Pulmonary artery endothelial cell (primary cell): ENCODE measurements around the gene OTOL1. TPM values are rescaled to one million over a fixed set of nuclear protein-coding genes. Genes with fewer than 3 reads are reported as not detected.
"Not testable (repeated sequence)": the region's sequence is repeated elsewhere in the genome, so short reads cannot be mapped to it uniquely, and the experiment has no call there.

Experiments
- DNase-seq: peaks from one replicate; pipeline ENCODE4 v3.0.0-alpha.2; 2011; ENCODE audit warnings: low read depth, low spot score
- total RNA-seq: library from RNA; depleted of rRNA; stranded (reverse); fragments of >200 nt; gene quantifications from 2 replicates; pipeline ENCODE4 v1.2.3, GENCODE V29; 2014

Gene OTOL1
- total RNA-seq, result not detected in 2 replicates

DNA sequence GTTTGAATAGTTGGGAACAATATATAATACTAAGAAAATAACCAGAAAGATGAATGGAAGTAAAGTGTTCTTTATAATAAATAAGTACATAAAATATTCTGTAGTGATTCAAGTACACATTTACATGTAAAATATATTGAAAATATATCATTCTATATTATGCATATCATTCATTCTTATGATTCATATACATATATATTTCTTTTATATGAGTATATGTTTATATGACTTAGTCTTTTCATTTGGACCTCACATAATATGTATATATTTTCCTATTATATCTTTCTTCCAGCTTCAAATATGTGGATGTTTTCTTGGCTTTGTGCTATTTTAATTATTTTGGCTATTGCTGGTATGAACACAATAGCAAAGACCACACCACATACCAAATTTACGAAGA is at the start of gene OTOL1:
Gene OTOL1 (plus strand): TSS at position 301 of the 400 bp plus-strand sequence. CDS start 0 bp downstream, at position 301.
- no peak for DNase-seq

DNA sequence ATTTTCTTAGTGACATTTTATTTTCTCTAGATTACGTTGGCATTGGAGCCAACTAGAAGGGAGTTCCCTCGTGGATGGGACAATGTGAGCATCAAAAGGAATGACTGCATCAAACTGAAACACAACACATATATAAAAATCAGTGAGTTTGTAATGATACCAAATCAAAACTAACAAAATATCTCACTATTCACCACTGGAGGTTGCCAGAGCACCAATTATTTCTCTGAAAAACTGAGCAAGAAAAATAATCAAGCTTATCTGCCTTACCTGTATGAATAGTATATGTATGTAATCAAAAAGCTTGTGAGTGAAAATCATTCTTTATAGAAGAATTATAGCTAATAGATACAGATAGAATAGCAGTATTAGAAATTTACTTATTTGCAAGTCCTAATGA is 46.8 kb upstream of the OTOL1 start:
- DNase-seq, result no peak

DNA sequence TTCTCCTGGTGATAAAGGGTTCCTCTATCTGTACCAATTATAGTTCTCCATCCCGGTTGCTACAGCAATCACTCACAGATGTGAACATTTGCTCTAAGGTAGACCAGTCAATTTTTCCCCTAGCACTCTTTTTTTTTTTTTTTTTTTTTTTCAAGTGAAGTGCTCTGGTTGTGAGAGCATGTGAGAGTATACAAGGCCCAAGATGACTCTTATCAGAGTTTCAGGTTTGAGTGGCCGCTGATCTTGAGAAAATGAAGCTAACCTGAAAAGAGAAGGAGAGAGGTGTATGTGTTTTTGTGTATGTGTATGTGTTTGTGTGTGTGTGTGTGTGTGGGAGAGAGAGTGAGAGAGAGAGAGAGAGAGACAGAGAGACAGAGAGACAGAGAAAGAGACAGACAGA is 44.4 kb upstream of the OTOL1 start:
- no peak for DNase-seq

DNA sequence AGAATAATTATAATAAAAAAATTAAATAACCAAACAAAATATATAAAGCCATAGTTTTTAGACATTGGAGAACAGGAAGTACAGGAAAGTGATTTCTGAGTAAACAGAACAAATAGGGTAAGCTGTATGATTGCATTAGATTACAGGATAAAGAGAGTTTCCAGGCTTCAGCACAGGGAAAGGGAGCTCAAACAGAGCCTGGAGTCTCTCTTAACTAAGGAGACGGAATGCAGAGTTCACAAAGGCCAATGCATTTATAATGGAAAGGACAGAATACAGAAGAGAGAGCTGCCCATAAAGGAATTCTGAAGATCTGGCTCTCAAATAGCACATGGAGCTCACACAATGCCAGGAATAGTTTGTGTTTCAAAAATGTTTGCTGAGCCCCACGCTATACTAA is 42.0 kb upstream of the OTOL1 start:
- no peak for DNase-seq

DNA sequence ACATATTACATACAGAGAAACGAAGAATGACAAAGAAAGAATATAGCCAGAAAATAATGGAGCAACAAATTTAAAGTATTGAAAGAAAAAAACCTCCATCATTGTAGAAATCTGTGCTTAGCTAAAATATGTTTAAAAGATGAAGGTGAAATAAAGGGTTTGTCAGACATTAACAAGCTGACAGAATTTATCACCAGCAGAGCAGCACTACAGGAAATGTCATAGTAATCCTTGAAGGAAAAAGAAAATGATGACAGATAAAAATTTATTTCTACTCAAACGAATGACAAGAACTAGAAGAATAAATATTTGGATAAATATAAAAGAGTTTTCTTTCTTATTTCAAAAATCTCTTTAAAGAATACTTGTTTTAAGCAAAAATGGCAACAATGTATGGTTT is 40.6 kb upstream of the OTOL1 start:
- DNase-seq, result no peak

DNA sequence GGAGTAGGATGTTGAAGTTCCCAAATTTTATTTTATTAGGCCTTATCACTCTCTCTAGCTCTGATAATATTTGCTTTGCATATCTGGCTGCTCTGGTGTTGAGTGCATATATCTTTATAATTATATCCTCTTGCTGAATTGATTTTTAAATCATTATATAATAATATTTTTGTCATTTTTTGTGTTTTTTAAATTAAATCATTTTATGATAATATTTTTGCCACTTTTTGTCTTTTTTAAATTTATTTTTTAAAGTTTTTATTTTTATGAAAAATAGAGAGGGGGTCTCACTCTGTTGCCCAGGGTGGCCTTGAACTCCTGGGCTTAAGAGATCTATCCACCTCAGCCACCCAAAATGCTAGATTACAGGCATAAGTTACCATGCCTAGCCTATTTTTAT is 34.5 kb upstream of the OTOL1 start:
- no peak for DNase-seq

DNA sequence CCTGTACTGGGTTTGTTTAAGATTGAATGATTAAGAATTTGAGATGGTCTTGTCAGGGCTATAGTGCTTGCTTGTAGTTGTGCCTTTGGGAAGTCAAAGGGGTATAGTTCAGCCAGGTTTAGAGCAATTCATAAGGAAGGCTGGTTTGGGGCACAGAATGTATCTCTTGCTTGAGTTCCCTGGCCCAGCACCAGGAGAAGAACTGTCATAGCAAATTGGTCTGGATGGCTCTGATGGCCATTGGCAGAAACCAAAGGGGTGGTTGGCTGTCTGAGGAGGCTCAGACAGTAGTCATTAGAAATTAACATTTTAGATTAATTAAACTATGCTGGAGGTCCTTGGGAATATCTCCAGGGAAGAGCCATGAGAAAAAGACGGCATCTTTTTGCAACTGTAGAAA is 25.4 kb upstream of the OTOL1 start:
- DNase-seq, result no peak

DNA sequence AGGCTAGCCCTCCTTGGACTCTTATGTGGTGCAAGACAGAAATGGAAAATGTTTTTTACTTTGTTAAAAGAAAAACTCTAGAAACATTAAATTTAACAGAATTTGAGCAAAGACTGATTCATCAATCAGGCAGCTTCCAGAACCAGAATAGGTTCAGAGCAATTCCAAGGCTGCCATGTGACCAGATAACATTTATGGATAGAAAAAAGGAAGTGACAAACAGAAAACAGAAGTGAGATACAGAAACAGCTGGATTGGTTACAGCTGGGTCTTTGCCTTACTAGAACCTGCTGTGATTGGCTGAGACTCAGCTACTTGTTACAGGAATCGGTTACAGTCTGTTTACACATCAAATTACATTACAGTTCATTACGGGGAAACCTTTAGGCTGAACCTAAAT is 22.5 kb upstream of the OTOL1 start:
- DNase-seq, result no peak

DNA sequence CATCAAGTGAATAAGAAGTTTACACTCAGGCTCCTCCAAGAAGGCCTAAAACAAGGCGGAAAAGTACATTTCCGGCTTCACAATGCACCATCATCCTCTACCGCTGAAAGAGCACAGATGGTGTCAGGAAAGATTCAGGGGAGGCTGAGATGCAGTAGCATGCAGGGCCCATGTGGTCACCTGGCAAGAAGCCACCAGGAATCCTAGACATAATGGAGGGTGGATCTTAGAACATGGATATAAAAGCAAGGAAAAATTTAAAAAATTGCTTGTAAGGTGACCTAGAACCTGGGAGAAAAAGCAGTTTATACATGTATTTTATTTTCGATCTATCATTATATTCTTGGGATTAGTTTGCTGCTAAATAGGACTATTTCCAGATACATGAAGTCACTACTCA is 21.9 kb upstream of the OTOL1 start:
- no peak for DNase-seq

DNA sequence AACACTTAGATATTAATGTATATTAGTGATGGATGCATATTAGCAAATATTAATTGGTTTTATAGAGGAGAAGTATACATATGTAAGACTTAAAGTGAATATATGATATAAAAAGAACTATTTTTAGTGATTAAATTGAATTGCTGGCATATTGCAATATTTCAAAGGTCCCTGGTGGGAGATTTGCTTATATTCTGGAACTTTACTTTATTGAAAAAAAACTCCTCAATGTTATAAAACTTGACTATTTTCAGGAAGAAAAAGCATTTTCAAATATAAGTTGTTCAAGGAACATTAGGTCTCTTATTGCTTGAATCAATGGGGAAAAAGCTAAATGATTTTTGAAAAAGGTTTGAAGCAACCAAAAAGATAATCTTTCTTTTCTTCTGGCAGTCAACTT is 21.4 kb upstream of the OTOL1 start:
- DNase-seq, result no peak

DNA sequence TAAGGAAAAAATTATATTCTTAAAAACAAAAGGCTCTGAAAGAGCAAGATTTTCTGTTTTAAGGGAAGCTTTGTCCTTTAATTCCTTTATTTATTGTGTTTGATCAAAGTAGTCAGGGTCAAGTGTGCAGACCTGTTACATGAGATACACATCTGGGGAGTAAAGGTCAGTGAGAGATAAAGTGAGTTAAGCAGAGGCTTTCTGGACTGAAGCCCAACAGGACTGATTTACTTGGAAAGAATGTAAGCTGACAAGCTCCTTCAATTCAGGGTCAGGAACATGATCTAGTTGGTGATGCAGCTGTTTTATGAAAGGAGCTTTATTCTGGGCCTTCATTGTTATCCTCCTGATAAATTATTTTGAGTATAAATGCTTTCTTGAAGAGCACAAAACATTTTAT is 20.7 kb upstream of the OTOL1 start:
- DNase-seq, result no peak

DNA sequence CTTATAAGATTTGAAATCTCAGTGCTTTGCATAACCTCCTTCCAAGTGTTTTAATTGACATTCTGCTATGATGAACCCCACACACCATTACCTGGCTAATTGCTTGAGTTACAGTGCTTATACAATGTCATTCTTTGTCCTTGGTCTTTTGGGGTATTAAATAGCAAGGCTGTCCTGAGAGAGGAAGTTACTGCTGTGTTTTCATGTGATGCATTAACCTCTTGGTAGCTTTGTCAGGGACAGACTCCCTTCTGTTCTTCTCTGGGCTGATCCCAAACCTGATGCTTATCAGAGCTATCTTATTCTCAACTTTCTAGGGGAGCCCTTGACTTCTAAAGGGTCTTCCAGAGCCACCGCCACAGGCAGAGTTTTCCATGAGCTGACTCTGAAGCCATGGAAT is 12.4 kb upstream of the OTOL1 start:
- DNase-seq, result no peak

DNA sequence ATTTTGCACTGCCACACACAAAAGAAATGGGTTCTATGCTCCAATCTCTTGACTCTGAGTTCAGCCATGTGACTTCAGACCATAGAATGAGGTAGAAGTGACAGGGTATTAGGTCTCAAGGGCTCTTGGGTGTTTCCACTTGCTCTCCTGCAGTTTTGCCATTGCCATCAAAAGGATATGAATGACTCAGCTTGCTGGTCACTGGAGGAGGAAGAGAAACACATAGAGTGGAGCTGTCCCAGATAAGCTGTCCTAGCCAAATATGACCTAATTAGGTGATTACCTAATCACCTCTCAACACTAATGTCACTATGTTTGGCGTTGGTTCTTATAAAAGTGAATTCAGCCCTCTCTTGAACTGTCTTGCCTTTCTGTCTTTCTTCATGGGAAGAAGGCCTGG is 8.3 kb upstream of the OTOL1 start:
- DNase-seq, result not testable (repeated sequence)

DNA sequence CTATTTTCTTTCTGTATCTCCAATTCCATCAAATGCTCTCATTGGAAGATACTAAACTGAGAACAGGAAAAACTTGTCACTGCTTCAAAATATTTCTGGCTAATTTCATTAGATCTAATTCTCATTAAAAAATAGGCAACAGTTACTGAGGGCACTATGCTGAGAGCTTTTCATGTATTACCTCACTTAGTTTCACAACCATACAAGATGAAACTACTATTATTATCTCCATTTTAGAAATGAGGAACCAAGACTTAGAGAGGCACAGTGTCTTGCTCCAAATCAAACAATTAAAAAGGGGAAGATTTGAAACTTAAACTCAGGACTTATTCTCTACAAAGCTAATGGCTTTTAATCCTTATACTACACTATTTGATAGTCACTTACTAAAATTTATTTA is 7.2 kb upstream of the OTOL1 start:
- no peak for DNase-seq

DNA sequence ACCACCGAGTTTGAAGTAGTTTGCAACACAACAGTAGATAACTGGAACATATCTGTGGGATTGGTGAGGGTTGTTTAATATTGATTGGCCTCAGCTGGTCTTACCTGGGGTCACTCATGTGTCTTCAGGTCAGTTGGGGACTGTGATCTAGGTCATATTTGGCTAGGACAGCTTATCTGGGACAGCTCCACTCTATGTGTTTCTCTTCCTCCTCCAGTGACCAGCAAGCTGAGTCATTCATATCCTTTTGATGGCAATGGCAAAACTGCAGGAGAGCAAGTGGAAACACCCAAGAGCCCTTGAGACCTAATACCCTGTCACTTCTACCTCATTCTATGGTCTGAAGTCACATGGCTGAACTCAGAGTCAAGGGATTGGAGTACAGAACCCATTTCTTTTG is 5.8 kb upstream of the OTOL1 start:
- DNase-seq, result not testable (repeated sequence)

DNA sequence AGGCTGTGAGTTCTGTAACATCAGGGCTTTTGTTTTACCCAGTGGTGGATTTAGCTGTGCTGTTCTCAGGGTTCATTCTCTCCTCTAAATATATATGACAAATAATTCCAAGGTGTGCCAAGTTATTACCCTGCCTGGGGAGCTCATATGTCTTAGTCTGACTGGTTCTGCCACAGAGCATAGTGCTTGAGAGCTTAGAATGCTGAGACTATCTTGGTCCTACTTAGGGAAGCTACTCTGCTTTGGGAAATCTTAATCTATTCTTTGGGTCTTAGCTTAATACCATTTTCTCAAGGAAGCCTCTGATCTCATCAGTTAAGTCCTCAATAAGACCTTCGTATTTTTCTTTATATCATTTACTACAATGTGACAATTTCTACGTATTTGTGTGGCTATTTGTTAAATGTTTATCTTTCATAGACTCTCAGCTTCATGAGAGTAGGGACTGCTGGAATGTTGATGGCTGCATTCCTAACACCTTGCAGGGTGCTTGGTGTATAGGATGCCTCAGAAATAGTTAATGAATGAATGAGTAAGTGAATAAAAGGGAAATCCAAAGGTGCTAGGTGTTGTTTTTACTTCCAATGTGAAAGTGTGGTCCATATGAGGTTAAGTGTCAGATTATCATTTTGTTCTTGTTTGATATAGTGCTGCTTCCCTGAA is 1.8 kb downstream of the OTOL1 start:
- no peak for DNase-seq

DNA sequence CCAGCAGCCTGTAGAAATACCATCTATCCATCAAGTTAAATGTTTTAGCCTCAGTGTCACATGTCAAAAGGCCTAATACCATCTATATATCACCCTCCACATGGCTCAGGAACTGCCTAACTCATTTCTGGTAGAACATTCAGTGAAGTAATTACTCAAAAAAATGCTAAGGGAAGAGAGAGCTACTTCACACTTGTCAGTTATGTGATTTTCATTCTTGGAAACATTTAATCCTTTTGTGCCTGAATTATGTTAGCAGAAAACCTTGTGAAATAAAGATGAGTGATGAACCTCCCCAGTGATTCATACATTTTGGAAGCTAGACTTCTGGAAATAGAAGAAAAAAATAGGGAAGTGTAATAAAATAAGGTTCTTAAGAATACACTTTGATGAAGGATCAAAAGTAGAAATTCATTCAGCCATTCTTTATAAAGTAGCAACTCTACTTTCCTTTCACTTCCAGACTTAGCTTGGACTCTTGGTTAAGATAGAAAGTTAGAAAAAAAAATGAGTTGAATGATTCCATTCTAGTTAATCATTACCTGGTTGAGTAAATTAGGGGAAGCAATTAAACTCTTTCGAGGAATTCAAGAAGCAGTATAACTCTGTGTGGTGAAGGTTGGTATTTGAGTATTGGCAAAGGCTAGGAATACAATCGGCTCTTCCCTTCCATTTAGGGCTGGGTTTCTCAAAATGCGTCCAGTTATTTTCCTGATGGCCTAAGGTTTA is 3.6 kb downstream of the OTOL1 start:
- DNase-seq, result no peak

DNA sequence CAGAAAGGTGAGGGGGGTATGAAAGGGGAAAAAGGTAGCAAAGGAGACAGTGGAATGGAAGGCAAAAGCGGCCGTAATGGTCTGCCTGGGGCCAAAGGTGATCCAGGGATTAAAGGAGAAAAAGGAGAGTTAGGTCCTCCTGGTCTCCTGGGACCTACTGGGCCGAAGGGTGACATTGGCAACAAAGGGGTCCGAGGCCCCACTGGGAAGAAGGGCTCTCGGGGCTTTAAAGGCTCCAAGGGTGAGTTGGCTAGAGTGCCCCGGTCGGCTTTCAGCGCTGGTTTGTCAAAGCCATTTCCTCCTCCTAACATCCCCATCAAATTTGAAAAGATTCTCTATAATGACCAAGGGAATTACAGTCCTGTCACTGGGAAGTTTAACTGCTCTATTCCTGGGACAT is 6.7 kb downstream of the OTOL1 start:
- no peak for DNase-seq

DNA sequence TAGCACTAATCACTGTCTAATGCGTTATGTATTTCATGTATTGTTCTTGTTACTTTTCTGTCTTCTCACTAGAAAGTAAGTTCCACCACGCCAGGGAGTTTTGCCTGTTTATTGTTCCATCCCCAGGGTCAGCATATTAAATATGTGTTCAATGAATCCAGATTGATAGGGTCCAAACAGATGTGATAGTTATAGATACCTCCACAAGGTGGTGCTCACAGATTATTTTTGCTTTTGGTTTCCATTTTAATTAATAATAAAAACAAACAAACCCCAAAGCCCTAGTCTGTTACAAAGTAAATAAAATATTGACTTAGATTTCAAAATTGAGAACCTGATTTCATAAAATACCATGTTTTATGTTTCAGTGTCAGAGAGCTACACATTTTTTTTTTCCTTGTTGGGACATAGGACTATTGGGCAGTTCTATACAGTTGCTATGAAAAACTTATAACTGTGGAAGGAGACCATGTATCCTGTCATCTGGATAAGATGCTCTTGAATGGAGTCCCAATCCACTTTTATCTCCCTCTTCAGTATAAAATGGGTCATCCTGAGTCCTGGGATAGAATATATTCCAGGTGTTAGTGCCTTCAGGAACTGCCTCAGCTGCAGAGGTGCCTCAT is 12.4 kb downstream of the OTOL1 start:
- no peak for DNase-seq

DNA sequence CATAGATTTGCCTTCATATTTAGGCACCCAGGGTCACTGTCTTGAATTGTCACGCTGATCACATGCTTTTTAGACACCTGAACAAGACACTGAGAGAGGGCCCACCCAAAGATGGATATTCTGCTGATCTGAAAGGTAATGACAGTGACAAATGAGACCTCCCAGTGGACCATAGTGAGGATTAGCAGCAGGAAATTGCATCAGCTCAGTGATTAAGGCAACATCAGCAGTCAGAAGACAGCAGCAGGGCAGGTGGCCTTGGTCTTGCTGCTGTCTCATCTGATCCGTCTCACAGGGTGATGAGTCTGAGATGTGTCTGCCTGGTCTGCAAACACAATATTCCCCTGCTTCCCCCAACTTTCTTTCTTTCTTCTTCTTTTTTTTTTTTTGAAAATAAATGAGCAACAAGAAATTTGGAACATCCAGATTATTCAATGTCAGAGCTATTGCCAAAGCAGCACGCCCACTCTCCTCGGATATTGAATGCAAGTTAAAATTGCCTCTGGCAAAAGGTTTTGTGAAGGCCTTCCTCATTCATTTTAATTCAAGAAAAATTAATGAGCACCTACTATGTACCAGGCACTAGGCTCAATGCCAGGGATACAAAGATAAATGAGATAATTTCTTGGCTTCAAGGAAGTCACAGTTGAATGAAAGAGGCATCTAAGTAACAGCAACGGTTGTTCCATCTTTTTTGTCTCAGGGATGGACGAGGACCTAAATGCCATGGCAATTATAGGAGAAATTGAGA is 14.1 kb downstream of the OTOL1 start:
- DNase-seq, result no peak

DNA sequence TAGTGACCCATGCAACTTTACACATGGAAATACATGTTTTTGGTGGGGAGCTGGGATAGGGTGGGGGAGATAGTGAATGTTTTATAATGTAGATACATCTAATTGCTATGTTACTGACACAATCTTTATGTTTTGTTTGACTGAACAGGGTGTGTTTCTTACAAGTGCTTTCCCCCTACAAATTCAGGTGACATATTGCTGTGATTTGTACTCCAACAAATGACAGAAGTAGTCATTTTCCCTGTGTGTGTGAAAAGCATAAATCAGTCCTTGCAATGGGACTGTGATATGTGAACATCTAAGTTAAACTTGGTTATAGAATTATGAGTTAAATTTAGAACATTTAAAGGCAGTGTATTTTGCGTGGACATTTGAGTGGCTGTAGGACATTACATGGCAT is 27.3 kb downstream of the OTOL1 start:
- no peak for DNase-seq

DNA sequence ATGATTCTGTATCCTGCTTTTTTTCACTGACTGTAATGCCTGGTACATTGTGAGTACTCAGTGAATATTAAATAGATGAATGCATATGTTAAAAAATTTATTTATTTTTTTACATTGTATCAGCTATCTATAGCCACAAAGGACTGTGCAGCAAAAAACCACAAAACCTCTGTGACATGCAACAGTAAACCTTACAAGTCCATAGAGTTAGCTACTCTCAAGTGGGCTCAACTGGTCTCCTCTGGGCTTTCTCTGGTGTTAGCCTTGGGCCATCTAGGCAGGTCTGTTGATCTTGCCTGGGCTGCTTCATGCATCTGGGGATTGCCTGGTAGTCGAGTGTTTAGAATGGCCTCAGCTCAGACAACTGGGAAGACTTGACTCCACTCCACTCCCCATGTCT is 35.3 kb downstream of the OTOL1 start:
- no peak for DNase-seq
